ENCODE data around the gene TRIM71. TPM values are rescaled to one million over a fixed set of nuclear protein-coding genes. Genes with fewer than 3 reads are reported as not detected.

The TRIM71 gene
- total and polyA plus RNA-seq, 2 of the 13 experiments (the other 11 are each of a cell fraction or from before 2014, with no cell fraction given), result 21.7 to 76.9 TPM

DNA sequence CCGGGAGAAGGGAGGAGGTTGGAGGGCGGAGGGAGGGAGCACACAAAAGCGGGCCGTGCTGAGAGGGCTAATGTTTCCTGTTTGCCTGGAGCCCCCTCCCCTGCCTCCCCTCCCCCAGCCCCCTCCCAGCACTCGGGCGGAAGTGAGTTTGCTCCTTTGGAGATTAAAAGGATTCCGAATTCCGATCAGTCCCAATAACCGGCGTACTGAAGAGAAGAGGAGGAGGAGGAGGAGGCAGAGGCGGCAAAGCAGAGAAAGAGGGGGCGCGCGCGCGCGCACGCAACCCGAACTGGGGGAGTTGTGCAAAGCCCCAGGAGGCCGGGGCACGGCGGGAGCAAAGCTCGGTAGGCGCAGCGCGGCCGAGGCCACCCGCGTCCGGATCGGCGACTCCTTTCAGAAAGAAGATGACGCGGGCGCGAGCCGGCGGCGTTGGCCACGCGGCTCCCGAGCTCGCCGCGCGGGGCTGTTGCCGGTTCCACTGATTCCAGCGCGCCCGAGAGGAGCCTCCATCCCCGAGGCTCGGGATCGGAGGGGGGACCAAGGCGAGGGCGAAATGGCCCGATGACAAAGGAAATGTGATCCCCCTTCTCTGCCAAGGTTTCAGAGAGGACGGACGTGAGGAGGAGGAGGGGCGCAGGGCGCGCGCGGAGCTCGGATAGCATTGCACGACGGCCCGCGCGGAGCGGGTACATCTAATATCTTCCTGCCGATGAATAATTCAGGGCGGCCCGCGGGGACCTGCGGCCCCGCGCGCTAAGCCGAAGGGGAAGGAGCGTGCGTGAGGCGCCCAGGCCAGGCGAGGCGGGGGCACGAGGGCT is 1.1 kb upstream of the TRIM71 start (continued):
- TF ChIP-seq ZNF138 (CRISPR knock-in tag; IDR thresholded peaks at IDR 0.05; ENCODE audit: low read depth) (peak; percentile 39; the same call in 1 of the 2 replicates), TAF15 (IDR thresholded peaks at IDR 0.05; ENCODE audit: low read depth, low read length, poor library complexity, severe bottlenecking) (peak; percentile 78), ETV5 (CRISPR knock-in tag; IDR thresholded peaks at IDR 0.05; ENCODE audit: borderline replicate concordance) (peak; percentile 85), SRSF4 (IDR thresholded peaks at IDR 0.05; ENCODE audit: low read depth, low read length, poor library complexity, severe bottlenecking) (peak; percentile 47), NFKB2 (CRISPR knock-in tag; IDR thresholded peaks at IDR 0.05; ENCODE audit: borderline replicate concordance) (peak; percentile 80; the same call in 1 of the 2 replicates), NR3C1 (CRISPR knock-in tag; IDR thresholded peaks at IDR 0.05) (no peak), ZNF816 (CRISPR knock-in tag; IDR thresholded peaks at IDR 0.05; ENCODE audit: borderline replicate concordance) (no peak), ZFY (CRISPR knock-in tag; IDR thresholded peaks at IDR 0.05) (peak; percentile 64), ZMYM4 (CRISPR knock-in tag; IDR thresholded peaks at IDR 0.05) (no peak; the same call in 1 of the 2 replicates), CBFB (CRISPR knock-in tag; IDR thresholded peaks at IDR 0.05) (0 out of 2 replicates have a peak, but pooled peaks have one; percentile 14), POLR2A (IDR thresholded peaks at IDR 0.05; ENCODE audit: insufficient read depth in 1 of 2, low read depth in 2 of 2, low read length in 2 of 2) (peak; percentile 79 to 81), ZNF75D (CRISPR knock-in tag; IDR thresholded peaks at IDR 0.05; ENCODE audit: borderline replicate concordance) (no peak), PHF20 (CRISPR knock-in tag; IDR thresholded peaks at IDR 0.05) (peak; percentile 37; the same call in 1 of the 2 replicates), SIN3A (IDR thresholded peaks at IDR 0.05; ENCODE audit: borderline replicate concordance, low read depth, low read length) (peak; percentile 60; the same call in 1 of the 2 replicates)
- TF ChIP-seq, protein P1, sequence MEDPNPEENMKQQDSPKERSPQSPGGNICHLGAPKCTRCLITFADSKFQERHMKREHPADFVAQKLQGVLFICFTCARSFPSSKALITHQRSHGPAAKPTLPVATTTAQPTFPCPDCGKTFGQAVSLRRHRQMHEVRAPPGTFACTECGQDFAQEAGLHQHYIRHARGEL (CRISPR knock-in tag; IDR thresholded peaks at IDR 0.05), result no peak
- TF ChIP-seq, protein P2, sequence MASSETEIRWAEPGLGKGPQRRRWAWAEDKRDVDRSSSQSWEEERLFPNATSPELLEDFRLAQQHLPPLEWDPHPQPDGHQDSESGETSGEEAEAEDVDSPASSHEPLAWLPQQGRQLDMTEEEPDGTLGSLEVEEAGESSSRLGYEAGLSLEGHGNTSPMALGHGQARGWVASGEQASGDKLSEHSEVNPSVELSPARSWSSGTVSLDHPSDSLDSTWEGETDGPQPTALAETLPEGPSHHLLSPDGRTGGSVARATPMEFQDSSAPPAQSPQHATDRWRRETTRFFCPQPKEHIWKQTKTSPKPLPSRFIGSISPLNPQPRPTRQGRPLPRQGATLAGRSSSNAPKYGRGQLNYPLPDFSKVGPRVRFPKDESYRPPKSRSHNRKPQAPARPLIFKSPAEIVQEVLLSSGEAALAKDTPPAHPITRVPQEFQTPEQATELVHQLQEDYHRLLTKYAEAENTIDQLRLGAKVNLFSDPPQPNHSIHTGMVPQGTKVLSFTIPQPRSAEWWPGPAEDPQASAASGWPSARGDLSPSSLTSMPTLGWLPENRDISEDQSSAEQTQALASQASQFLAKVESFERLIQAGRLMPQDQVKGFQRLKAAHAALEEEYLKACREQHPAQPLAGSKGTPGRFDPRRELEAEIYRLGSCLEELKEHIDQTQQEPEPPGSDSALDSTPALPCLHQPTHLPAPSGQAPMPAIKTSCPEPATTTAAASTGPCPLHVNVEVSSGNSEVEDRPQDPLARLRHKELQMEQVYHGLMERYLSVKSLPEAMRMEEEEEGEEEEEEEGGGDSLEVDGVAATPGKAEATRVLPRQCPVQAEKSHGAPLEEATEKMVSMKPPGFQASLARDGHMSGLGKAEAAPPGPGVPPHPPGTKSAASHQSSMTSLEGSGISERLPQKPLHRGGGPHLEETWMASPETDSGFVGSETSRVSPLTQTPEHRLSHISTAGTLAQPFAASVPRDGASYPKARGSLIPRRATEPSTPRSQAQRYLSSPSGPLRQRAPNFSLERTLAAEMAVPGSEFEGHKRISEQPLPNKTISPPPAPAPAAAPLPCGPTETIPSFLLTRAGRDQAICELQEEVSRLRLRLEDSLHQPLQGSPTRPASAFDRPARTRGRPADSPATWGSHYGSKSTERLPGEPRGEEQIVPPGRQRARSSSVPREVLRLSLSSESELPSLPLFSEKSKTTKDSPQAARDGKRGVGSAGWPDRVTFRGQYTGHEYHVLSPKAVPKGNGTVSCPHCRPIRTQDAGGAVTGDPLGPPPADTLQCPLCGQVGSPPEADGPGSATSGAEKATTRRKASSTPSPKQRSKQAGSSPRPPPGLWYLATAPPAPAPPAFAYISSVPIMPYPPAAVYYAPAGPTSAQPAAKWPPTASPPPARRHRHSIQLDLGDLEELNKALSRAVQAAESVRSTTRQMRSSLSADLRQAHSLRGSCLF (CRISPR knock-in tag; IDR thresholded peaks at IDR 0.05; ENCODE audit: borderline replicate concordance), result no peak
- TF ChIP-seq, protein P3, sequence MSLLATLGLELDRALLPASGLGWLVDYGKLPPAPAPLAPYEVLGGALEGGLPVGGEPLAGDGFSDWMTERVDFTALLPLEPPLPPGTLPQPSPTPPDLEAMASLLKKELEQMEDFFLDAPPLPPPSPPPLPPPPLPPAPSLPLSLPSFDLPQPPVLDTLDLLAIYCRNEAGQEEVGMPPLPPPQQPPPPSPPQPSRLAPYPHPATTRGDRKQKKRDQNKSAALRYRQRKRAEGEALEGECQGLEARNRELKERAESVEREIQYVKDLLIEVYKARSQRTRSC (CRISPR knock-in tag; IDR thresholded peaks at IDR 0.05; ENCODE audit: low read depth), result no peak
- TF ChIP-seq, protein P4, sequence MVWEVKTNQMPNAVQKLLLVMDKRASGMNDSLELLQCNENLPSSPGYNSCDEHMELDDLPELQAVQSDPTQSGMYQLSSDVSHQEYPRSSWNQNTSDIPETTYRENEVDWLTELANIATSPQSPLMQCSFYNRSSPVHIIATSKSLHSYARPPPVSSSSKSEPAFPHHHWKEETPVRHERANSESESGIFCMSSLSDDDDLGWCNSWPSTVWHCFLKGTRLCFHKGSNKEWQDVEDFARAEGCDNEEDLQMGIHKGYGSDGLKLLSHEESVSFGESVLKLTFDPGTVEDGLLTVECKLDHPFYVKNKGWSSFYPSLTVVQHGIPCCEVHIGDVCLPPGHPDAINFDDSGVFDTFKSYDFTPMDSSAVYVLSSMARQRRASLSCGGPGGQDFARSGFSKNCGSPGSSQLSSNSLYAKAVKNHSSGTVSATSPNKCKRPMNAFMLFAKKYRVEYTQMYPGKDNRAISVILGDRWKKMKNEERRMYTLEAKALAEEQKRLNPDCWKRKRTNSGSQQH (CRISPR knock-in tag; IDR thresholded peaks at IDR 0.05; ENCODE audit: low read depth), result no peak
- TF ChIP-seq, protein P5, sequence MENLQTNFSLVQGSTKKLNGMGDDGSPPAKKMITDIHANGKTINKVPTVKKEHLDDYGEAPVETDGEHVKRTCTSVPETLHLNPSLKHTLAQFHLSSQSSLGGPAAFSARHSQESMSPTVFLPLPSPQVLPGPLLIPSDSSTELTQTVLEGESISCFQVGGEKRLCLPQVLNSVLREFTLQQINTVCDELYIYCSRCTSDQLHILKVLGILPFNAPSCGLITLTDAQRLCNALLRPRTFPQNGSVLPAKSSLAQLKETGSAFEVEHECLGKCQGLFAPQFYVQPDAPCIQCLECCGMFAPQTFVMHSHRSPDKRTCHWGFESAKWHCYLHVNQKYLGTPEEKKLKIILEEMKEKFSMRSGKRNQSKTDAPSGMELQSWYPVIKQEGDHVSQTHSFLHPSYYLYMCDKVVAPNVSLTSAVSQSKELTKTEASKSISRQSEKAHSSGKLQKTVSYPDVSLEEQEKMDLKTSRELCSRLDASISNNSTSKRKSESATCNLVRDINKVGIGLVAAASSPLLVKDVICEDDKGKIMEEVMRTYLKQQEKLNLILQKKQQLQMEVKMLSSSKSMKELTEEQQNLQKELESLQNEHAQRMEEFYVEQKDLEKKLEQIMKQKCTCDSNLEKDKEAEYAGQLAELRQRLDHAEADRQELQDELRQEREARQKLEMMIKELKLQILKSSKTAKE (CRISPR knock-in tag; IDR thresholded peaks at IDR 0.05; ENCODE audit: borderline replicate concordance), result peak; percentile 50; the same call in 1 of the 2 replicates

Measured in HepG2 (cell line).